Stomach (tissue), 4 donors: ENCODE results near the gene TCEA2.

ENCODE experiments used
- EP300 ChIP-seq: sonication (generic); formaldehyde crosslinking; IDR thresholded peaks from one replicate; pipeline ENCODE4 v1.6.1; 2017; ENCODE audit warnings: antibody characterized with exemption
- POLR2A ChIP-seq, 4 donors: fragments of 450-650 bp; IDR thresholded peaks; one replicate each; pipeline ENCODE4 v1.6.1; 2016; ENCODE audit warnings: antibody characterized with exemption in 4 of 4, control low read depth in 2 of 4, mild to moderate bottlenecking in 1 of 4, moderate library complexity in 1 of 4
- POLR2AphosphoS5 ChIP-seq, 3 donors: sonication (generic); formaldehyde crosslinking; IDR thresholded peaks; one replicate each; pipeline ENCODE4 v1.6.1; 2016; ENCODE audit warnings: antibody characterized with exemption in 3 of 3
- TF ChIP-seq, protein P1 (sequence below), 7 experiments: fragments of 450-650 bp in 4 of 7; fragments of 200-600 bp in 3 of 7; sonication (generic) in 3 of 7; IDR thresholded peaks; one replicate each; pipeline ENCODE4 v1.5.1; 2016 to 2019; ENCODE audit warnings: antibody characterized with exemption in 7 of 7, control low read depth in 2 of 7, mild to moderate bottlenecking in 1 of 7

GRCh38 chr20:64119301-64119680, 56.3 kb downstream of the TCEA2 start:
- TF ChIP-seq, protein P1, sequence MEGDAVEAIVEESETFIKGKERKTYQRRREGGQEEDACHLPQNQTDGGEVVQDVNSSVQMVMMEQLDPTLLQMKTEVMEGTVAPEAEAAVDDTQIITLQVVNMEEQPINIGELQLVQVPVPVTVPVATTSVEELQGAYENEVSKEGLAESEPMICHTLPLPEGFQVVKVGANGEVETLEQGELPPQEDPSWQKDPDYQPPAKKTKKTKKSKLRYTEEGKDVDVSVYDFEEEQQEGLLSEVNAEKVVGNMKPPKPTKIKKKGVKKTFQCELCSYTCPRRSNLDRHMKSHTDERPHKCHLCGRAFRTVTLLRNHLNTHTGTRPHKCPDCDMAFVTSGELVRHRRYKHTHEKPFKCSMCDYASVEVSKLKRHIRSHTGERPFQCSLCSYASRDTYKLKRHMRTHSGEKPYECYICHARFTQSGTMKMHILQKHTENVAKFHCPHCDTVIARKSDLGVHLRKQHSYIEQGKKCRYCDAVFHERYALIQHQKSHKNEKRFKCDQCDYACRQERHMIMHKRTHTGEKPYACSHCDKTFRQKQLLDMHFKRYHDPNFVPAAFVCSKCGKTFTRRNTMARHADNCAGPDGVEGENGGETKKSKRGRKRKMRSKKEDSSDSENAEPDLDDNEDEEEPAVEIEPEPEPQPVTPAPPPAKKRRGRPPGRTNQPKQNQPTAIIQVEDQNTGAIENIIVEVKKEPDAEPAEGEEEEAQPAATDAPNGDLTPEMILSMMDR (IDR thresholded peaks at IDR 0.05): no peak
- TF ChIP-seq POLR2AphosphoS5 (IDR thresholded peaks at IDR 0.05) (no peak), POLR2A (IDR thresholded peaks at IDR 0.05) (no peak), EP300 (no peak)
